Measurements from ENCODE around the gene GLI1. TPM values are rescaled to one million over a fixed set of nuclear protein-coding genes. Genes with fewer than 3 reads are reported as not detected.
A peak's percentile ranks its signal among the peaks of the same experiment; 100 is the strongest.
"Not testable (repeated sequence)": the region's sequence is repeated elsewhere in the genome, so short reads cannot be mapped to it uniquely, and the experiment has no call there.

GLI1 gene
- total RNA-seq, 1 experiment from 2014 or later, result 0.03 TPM

GRCh38 chr12:57515934-57516541, 56.5 kb downstream of the GLI1 start:
- H3K27me3 ChIP-seq, result no peaks in the 10 kb centered on the region
- no peak for DNase-seq
- H3K36me3 ChIP-seq, result peaks cover 86% of the 10 kb centered on the region
- H3K9me3 ChIP-seq, result no peaks in the 10 kb centered on the region
- H3K4me3 ChIP-seq, result no peak overlapping the region

- Histone ChIP-seq H3K4me3 (no peak overlapping the region), H3K27me3 (no peaks in the 10 kb centered on the region), H3K36me3 (peaks cover 80% of the 10 kb centered on the region), H3K9me3 (no peaks in the 10 kb centered on the region)
- DNase-seq, result peak; percentile 31
Measured at GRCh38 chr12:57516617-57517153, 57.1 kb downstream of the GLI1 start.

GRCh38 chr12:57517187-57517586, 57.6 kb downstream of the GLI1 start:
- Histone ChIP-seq H3K27me3 (no peaks in the 10 kb centered on the region), H3K9me3 (no peaks in the 10 kb centered on the region), H3K4me3 (no peak overlapping the region), H3K36me3 (peaks cover 75% of the 10 kb centered on the region)
- DNase-seq, result peak; percentile 71

GRCh38 chr12:57517718-57518117, 58.1 kb downstream of the GLI1 start:
- not testable (repeated sequence) for H3K27me3 ChIP-seq, H3K9me3 ChIP-seq, H3K4me3 ChIP-seq, DNase-seq
- H3K36me3 ChIP-seq, result peaks cover 69% of the 10 kb centered on the region

- no peak for DNase-seq
- H3K27me3 ChIP-seq, result no peaks in the 10 kb centered on the region
- peaks cover 64% of the 10 kb centered on the region for H3K36me3 ChIP-seq
- peak overlapping the region; percentile 93 for H3K4me3 ChIP-seq
- no peaks in the 10 kb centered on the region for H3K9me3 ChIP-seq
Measured at GRCh38 chr12:57518176-57518919, 58.8 kb downstream of the GLI1 start.

GRCh38 chr12:57518920-57519795, 59.6 kb downstream of the GLI1 start:
- no peaks in the 10 kb centered on the region for H3K9me3 ChIP-seq
- DNase-seq, result peak; percentile 47
- no peaks in the 10 kb centered on the region for H3K27me3 ChIP-seq
- peaks cover 67% of the 10 kb centered on the region for H3K36me3 ChIP-seq
- H3K4me3 ChIP-seq, result peak overlapping the region; percentile 93

GRCh38 chr12:57519796-57520052, 60.1 kb downstream of the GLI1 start:
- Histone ChIP-seq H3K9me3 (no peaks in the 10 kb centered on the region), H3K4me3 (peak overlapping the region; percentile 93), H3K36me3 (peaks cover 67% of the 10 kb centered on the region), H3K27me3 (no peaks in the 10 kb centered on the region)
- DNase-seq, result no peak

- DNase-seq, result peak; percentile 98
- H3K36me3 ChIP-seq, result peaks cover 65% of the 10 kb centered on the region
- peak within 1 kb of the TSS; percentile 93 for H3K4me3 ChIP-seq
- no peaks in the 10 kb centered on the region for H3K9me3 ChIP-seq
- H3K27me3 ChIP-seq, result no peaks in the 10 kb centered on the region
Measured at GRCh38 chr12:57520053-57520818, 60.7 kb downstream of the GLI1 start, which contains the start of gene DDIT3. TSS of gene DDIT3 (minus strand) at chr12:57520514. CDS start at chr12:57517406, 3,108 bp downstream.

- Histone ChIP-seq H3K4me3 (peak overlapping the region; percentile 77), H3K27me3 (no peaks in the 10 kb centered on the region), H3K36me3 (peaks cover 58% of the 10 kb centered on the region), H3K9me3 (no peaks in the 10 kb centered on the region)
- peak; percentile 39 for DNase-seq
Measured at GRCh38 chr12:57521525-57522010, 62.0 kb downstream of the GLI1 start.

Other genes starting within 250 kb of the GLI1 start
- 1.2 TPM in 1 of 2 replicates, not detected in the other for gene NXPH4, start 243.0 kb upstream of the GLI1 start, total RNA-seq (2014; rRNA removed; shearing (Covaris generic); ENCODE audit: low replicate concordance)
- 232 and 343 TPM in 2 replicates for gene SHMT2, start 230.1 kb upstream of the GLI1 start, total RNA-seq (2014; rRNA removed; shearing (Covaris generic); ENCODE audit: low replicate concordance)
- 0.86 TPM in 1 of 2 replicates, not detected in the other for gene STAC3, start 208.6 kb upstream of the GLI1 start, total RNA-seq (2014; rRNA removed; shearing (Covaris generic); ENCODE audit: low replicate concordance)
- gene R3HDM2, start 28.7 kb upstream of the GLI1 start, total RNA-seq (2014; rRNA removed; shearing (Covaris generic); ENCODE audit: low replicate concordance), result 8.2 and 8.7 TPM in 2 replicates
- gene INHBC, start 25.0 kb upstream of the GLI1 start, total RNA-seq (2014; rRNA removed; shearing (Covaris generic); ENCODE audit: low replicate concordance), result not detected in 2 replicates
- 3.5 and 7.4 TPM in 2 replicates for gene INHBE, start 4.5 kb upstream of the GLI1 start, total RNA-seq (2014; rRNA removed; shearing (Covaris generic); ENCODE audit: low replicate concordance)
- gene ARHGAP9, start 20.1 kb downstream of the GLI1 start, total RNA-seq (2014; rRNA removed; shearing (Covaris generic); ENCODE audit: low replicate concordance), result not detected in 2 replicates
- gene MARS1, start 28.3 kb downstream of the GLI1 start, total RNA-seq (2014; rRNA removed; shearing (Covaris generic); ENCODE audit: low replicate concordance), result 245 and 285 TPM in 2 replicates
- 9.9 and 17.1 TPM in 2 replicates for gene DDIT3, start 60.7 kb downstream of the GLI1 start, total RNA-seq (2014; rRNA removed; shearing (Covaris generic); ENCODE audit: low replicate concordance)
- 0.07 and 3.0 TPM in 2 replicates for gene MBD6, start 63.0 kb downstream of the GLI1 start, total RNA-seq (2014; rRNA removed; shearing (Covaris generic); ENCODE audit: low replicate concordance)
- 158 and 249 TPM in 2 replicates for gene DCTN2, start 87.4 kb downstream of the GLI1 start, total RNA-seq (2014; rRNA removed; shearing (Covaris generic); ENCODE audit: low replicate concordance)
- gene KIF5A, start 90.3 kb downstream of the GLI1 start, total RNA-seq (2014; rRNA removed; shearing (Covaris generic); ENCODE audit: low replicate concordance), result not detected in 2 replicates
- gene PIP4K2C, start 131.4 kb downstream of the GLI1 start, total RNA-seq (2014; rRNA removed; shearing (Covaris generic); ENCODE audit: low replicate concordance), result 16.3 and 98.3 TPM in 2 replicates
- 0.20 and 0.52 TPM in 2 replicates for gene DTX3, start 145.0 kb downstream of the GLI1 start, total RNA-seq (2014; rRNA removed; shearing (Covaris generic); ENCODE audit: low replicate concordance)
- gene ARHGEF25, start 151.7 kb downstream of the GLI1 start, total RNA-seq (2014; rRNA removed; shearing (Covaris generic); ENCODE audit: low replicate concordance), result 17.0 and 17.4 TPM in 2 replicates
- gene B4GALNT1, start 173.4 kb downstream of the GLI1 start, total RNA-seq (2014; rRNA removed; shearing (Covaris generic); ENCODE audit: low replicate concordance), result 8.9 and 13.9 TPM in 2 replicates
- 139 and 347 TPM in 2 replicates for gene OS9, start 234.3 kb downstream of the GLI1 start, total RNA-seq (2014; rRNA removed; shearing (Covaris generic); ENCODE audit: low replicate concordance)

All from MG63 (cell line).